Measurements from ENCODE around the gene SPATA46. TPM values are rescaled to one million over a fixed set of nuclear protein-coding genes. Genes with fewer than 3 reads are reported as not detected.

Gene SPATA46
- total RNA-seq, 3 donors from 2014 or later (not counting 1 experiment from before 2014, with no cell fraction given), result not detected

DNA sequence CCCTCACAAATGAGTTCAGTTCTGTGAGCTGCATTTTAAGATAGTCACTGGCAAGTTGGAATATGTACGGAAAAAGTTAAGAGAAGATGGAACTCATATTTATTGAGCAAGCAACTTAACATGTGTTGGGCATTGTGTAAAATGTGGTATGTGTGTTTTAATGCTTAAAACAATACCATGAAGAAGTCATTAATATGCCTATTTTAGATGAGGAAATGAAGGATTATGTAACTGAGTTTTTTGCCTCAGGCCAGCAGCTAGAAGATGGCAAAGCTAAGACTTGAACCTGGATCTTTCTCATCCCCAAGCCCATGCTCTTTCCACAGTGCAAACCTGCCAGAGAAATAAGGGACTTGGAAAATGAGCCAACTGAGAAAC lies 48.9 kb downstream of the SPATA46 start:
- Mint-ChIP-seq H3K36me3 (no peaks in the 10 kb centered on the region), H3K9me3 (no peaks in the 10 kb centered on the region), H3K27ac (no peak overlapping the region), H3K4me3 (no peak overlapping the region), H3K27me3 (ENCODE audit: low read depth in 2 of 2) (peaks cover 2 to 28% of the 10 kb centered on the region in 2 donors), H3K4me1 (peaks cover 0 to 5% of the 10 kb centered on the region in 2 donors)
- no peaks in the 10 kb centered on the region for H3K27me3 ChIP-seq (ENCODE audit: control insufficient read depth, insufficient read depth, low read length)
- no peak overlapping the region for H3K27ac ChIP-seq (ENCODE audit: low read length)
- ATAC-seq, result no peak
- intact Hi-C loops (cut with micrococcal nuclease), result no loop called here
- H3K4me3 ChIP-seq (ENCODE audit: low read length), result no peak overlapping the region
- H3K36me3 ChIP-seq (ENCODE audit: control insufficient read depth, insufficient read depth, low read length), result no peaks in the 10 kb centered on the region
- 100% methylated on average over 1 of the region's 1 CpG for WGBS (ENCODE audit: insufficient coverage)
- TF ChIP-seq CTCF (IDR thresholded peaks at IDR 0.05), result no peak
- H3K9me3 ChIP-seq (ENCODE audit: control insufficient read depth, insufficient read depth, low read length), result no peaks in the 10 kb centered on the region
- no peaks in the 10 kb centered on the region for H3K4me1 ChIP-seq (ENCODE audit: control insufficient read depth, insufficient read depth, low read length)
- DNase-seq, result no peak

GRCh38 chr1:162327144-162327787 lies 49.4 kb downstream of the SPATA46 start:
- TF ChIP-seq CTCF (IDR thresholded peaks at IDR 0.05), result no peak
- Mint-ChIP-seq H3K4me1 (peaks cover 0 to 5% of the 10 kb centered on the region in 2 donors), H3K27ac (no peak overlapping the region), H3K36me3 (no peaks in the 10 kb centered on the region), H3K27me3 (ENCODE audit: low read depth in 2 of 2) (peaks cover 7 to 30% of the 10 kb centered on the region in 2 donors), H3K4me3 (no peak overlapping the region), H3K9me3 (no peaks in the 10 kb centered on the region)
- DNase-seq, result no peak
- Histone ChIP-seq H3K4me1 (ENCODE audit: control insufficient read depth, insufficient read depth, low read length) (no peaks in the 10 kb centered on the region), H3K36me3 (ENCODE audit: control insufficient read depth, insufficient read depth, low read length) (no peaks in the 10 kb centered on the region), H3K27ac (ENCODE audit: low read length) (no peak overlapping the region), H3K27me3 (ENCODE audit: control insufficient read depth, insufficient read depth, low read length) (no peaks in the 10 kb centered on the region), H3K4me3 (ENCODE audit: low read length) (no peak overlapping the region), H3K9me3 (ENCODE audit: control insufficient read depth, insufficient read depth, low read length) (no peaks in the 10 kb centered on the region)
- no peak for ATAC-seq
- intact Hi-C loops (cut with micrococcal nuclease), result no loop called here
- WGBS (ENCODE audit: insufficient coverage), result 77% methylated on average over 2 of the region's 2 CpGs

- H3K27ac Mint-ChIP-seq, result no peak overlapping the region
- no peaks in the 10 kb centered on the region for H3K4me1 Mint-ChIP-seq
- TF ChIP-seq CTCF (IDR thresholded peaks at IDR 0.05), result no peak
- no peaks in the 10 kb centered on the region for H3K36me3 Mint-ChIP-seq
- no peaks in the 10 kb centered on the region for H3K27me3 ChIP-seq (ENCODE audit: control insufficient read depth, insufficient read depth, low read length)
- H3K27ac ChIP-seq (ENCODE audit: low read length), result no peak overlapping the region
- H3K4me1 ChIP-seq (ENCODE audit: control insufficient read depth, insufficient read depth, low read length), result peaks cover 3% of the 10 kb centered on the region
- ATAC-seq (no peak), DNase-seq (no peak)
- intact Hi-C loops (cut with micrococcal nuclease), result no loop called here
- no peaks in the 10 kb centered on the region for H3K9me3 Mint-ChIP-seq
- no peaks in the 10 kb centered on the region for H3K36me3 ChIP-seq (ENCODE audit: control insufficient read depth, insufficient read depth, low read length)
- no peak overlapping the region for H3K4me3 ChIP-seq (ENCODE audit: low read length)
- peaks cover 9 to 30% of the 10 kb centered on the region in 2 donors for H3K27me3 Mint-ChIP-seq (ENCODE audit: low read depth in 2 of 2)
- no peak overlapping the region for H3K4me3 Mint-ChIP-seq
- H3K9me3 ChIP-seq (ENCODE audit: control insufficient read depth, insufficient read depth, low read length), result no peaks in the 10 kb centered on the region
Observed at GRCh38 chr1:162326559-162326958, 50.1 kb downstream of the SPATA46 start.

- Histone ChIP-seq H3K4me1 (ENCODE audit: control insufficient read depth, insufficient read depth, low read length) (peaks cover 3% of the 10 kb centered on the region), H3K36me3 (ENCODE audit: control insufficient read depth, insufficient read depth, low read length) (no peaks in the 10 kb centered on the region), H3K9me3 (ENCODE audit: control insufficient read depth, insufficient read depth, low read length) (no peaks in the 10 kb centered on the region), H3K27ac (ENCODE audit: low read length) (no peak overlapping the region), H3K27me3 (ENCODE audit: control insufficient read depth, insufficient read depth, low read length) (no peaks in the 10 kb centered on the region), H3K4me3 (ENCODE audit: low read length) (no peak overlapping the region)
- ATAC-seq (no peak), DNase-seq (no peak)
- WGBS (ENCODE audit: insufficient coverage), result 54% methylated on average over 2 of the region's 2 CpGs
- TF ChIP-seq CTCF (IDR thresholded peaks at IDR 0.05), result no peak
- Mint-ChIP-seq H3K9me3 (no peaks in the 10 kb centered on the region), H3K27ac (no peak overlapping the region), H3K27me3 (ENCODE audit: low read depth in 2 of 2) (peaks cover 15 to 30% of the 10 kb centered on the region in 2 donors), H3K4me3 (no peak overlapping the region), H3K36me3 (no peaks in the 10 kb centered on the region), H3K4me1 (peaks cover 3 to 5% of the 10 kb centered on the region in 2 donors)
- intact Hi-C loops (cut with micrococcal nuclease), result no loop called here
Observed at GRCh38 chr1:162324396-162324795, 52.3 kb downstream of the SPATA46 start.
